HEK293 (cell line): ENCODE results near the gene SAV1.

Experiments used
- BCL11A ChIP-seq: fragments of 450-650 bp; formaldehyde crosslinking; IDR thresholded peaks from 2 replicates; pipeline ENCODE4 v1.5.1; 2016; ENCODE audit warnings: low read depth, missing biosample characterization, missing genetic modification characterization
- KLF10 ChIP-seq: fragments of 450-650 bp; IDR thresholded peaks from 2 replicates; pipeline ENCODE4 v1.5.1; 2018; ENCODE audit warnings: missing biosample characterization, mild to moderate bottlenecking, missing genetic modification characterization
- ZNF626 ChIP-seq: fragments of 450-650 bp; sonication (Bioruptor Pico); formaldehyde crosslinking; IDR thresholded peaks from 2 replicates; pipeline ENCODE4 v1.5.1; 2018; ENCODE audit warnings: missing biosample characterization, missing genetic modification characterization, inconsistent platforms

DNA sequence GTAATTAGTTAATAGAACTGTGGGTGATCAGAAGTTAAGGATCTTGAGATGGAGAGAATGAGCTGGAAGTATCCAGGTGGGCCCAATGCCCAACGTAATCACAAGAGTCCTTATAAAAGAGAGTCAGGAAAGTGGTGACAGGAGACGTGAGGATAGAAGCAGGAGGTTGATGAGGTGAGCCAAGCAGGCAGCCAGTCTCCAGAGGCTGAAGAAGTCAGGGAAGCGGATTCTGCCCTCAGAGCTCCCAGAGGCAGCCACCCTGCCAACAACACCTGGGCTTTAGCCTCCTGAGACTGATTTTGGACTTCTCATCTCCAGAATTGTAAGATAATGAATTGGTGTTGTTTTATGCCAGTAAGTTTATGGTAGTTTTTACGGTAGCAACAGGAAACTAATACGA, 10.1 kb upstream of the SAV1 start:
- TF ChIP-seq BCL11A (tag by site-specific recombination) (no peak), KLF10 (no peak), ZNF626 (tag by site-specific recombination) (no peak)
